ENCODE measurements around the gene DIP2C.
"Not testable (repeated sequence)": the region's sequence is repeated elsewhere in the genome, so short reads cannot be mapped to it uniquely, and the experiment has no call there.

DIP2C gene

DNA sequence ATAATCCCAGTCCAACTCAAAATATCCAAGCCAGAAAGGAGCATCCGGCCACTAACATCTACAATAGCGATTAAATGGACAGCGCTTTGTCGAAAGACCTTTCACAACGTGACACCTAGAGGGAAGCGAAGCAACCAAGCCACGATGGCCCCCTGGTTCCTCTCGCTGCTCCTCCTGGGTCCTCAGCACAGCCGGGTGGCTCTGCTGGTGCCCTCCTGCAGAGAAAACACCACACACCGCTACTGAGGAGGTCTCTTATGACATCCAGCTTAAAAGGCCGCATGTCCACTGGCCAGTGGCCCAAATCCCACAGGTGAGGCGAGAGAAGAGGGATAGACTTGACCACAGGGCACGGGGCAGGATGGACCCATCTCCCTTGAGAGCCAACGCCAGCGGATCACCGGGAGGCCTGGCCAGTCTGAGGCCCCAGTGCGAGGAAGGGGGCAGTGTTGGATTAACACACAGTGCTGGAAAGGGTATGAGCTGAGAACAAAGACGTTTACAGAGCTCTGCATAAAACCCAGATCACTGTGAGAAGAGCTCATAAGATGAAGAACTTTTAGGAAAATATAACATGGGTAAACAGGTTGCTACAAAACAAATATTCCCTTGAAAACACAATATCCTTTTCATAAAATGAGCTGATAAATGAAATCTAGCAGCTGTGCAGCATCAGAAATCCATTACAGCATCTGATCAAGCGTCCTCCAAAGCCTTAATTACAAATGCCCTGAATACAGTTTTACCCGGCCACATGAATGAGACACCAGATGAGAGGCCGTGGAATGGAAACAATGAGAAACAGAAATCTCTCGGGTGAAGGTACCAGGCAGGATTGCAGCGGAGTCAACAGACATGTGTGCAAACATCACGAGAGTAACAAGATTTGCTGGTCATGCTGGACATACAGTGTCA, 236.7 kb downstream of the DIP2C start:
- DNase-seq (ENCODE audit: extremely low spot score), result no peak
- TF ChIP-seq TARDBP (IDR thresholded peaks at IDR 0.05) (no peak), CTBP1 (IDR thresholded peaks at IDR 0.05; ENCODE audit: borderline replicate concordance) (no peak), ELF4 (IDR thresholded peaks at IDR 0.05) (no peak), L3MBTL2 (conservative IDR thresholded peaks at IDR 0.05) (no peak), FOXA1 (IDR thresholded peaks at IDR 0.05) (no peak), LEF1 (IDR thresholded peaks at IDR 0.05; ENCODE audit: borderline replicate concordance) (no peak)
- ChIA-PET POLR2A (no interaction called here), CTCF (no interaction called here)

DNA sequence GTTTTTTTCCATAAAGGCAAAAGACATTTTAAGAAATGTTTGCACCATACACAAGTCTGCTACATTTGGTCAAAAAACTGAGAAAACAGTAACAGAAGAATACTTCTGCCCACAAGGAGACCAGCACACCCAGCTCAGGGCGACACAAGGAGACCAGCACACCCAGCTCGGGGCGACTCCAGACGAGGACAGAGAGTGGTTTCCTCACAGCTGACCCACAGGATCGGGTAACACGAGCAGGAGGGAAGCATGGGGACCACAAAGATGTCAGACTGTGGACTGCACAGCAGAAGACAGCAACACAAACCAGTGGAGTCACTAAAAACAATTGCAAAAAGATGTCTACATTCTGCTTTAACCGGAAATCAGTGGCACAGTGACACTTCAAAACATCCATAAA, 237.6 kb downstream of the DIP2C start:
- CTCF ChIA-PET, result no interaction called here

DNA sequence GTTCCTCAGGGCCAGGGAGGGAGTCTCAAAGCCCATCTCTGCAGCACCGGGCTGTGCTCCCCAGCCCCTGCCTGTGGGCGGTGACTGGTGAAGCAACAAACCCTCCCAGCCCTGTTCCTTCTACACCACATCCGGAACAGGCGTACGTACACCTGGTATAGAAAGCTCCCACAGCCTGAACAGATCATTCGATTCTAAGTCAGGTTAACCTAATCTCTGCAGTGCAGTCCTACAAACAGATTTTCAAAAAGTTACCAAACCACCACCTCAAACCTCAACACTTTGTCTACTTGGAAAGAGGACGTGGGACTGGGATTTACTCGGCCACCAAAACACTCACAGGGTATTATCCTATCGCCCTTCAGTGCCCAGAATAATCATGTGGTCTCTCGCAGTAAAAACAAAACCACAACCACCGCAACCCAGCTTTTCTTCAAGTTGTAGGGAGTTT, 238.4 kb downstream of the DIP2C start:
- CTCF ChIA-PET, result no interaction called here
- DNase-seq (ENCODE audit: extremely low spot score), result no peak
- TF ChIP-seq TARDBP (IDR thresholded peaks at IDR 0.05), result no peak
- no peak for TF ChIP-seq LEF1 (IDR thresholded peaks at IDR 0.05; ENCODE audit: borderline replicate concordance)
- no peak for TF ChIP-seq SP1 (IDR thresholded peaks at IDR 0.05)
- TF ChIP-seq HDGF (IDR thresholded peaks at IDR 0.05; ENCODE audit: borderline replicate concordance), result no peak
- no peak for TF ChIP-seq FOXA1 (IDR thresholded peaks at IDR 0.05)
- no peak for TF ChIP-seq ELF4 (IDR thresholded peaks at IDR 0.05)
- TF ChIP-seq L3MBTL2 (conservative IDR thresholded peaks at IDR 0.05), result no peak
- TF ChIP-seq BHLHE40 (IDR thresholded peaks at IDR 0.05; ENCODE audit: borderline replicate concordance), result no peak
- TF ChIP-seq SUZ12 (IDR thresholded peaks at IDR 0.05), result no peak
- no peak for TF ChIP-seq CTBP1 (IDR thresholded peaks at IDR 0.05; ENCODE audit: borderline replicate concordance)
- no peak for TF ChIP-seq ZNF384 (IDR thresholded peaks at IDR 0.05)
- TF ChIP-seq, protein P1, sequence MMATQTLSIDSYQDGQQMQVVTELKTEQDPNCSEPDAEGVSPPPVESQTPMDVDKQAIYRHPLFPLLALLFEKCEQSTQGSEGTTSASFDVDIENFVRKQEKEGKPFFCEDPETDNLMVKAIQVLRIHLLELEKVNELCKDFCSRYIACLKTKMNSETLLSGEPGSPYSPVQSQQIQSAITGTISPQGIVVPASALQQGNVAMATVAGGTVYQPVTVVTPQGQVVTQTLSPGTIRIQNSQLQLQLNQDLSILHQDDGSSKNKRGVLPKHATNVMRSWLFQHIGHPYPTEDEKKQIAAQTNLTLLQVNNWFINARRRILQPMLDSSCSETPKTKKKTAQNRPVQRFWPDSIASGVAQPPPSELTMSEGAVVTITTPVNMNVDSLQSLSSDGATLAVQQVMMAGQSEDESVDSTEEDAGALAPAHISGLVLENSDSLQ (IDR thresholded peaks at IDR 0.05), result no peak
- TF ChIP-seq NFRKB (IDR thresholded peaks at IDR 0.05), result no peak
- no peak for TF ChIP-seq ARNT (IDR thresholded peaks at IDR 0.05)
- TF ChIP-seq FOXM1 (IDR thresholded peaks at IDR 0.05; ENCODE audit: borderline replicate concordance), result no peak
- TF ChIP-seq FOXK2 (IDR thresholded peaks at IDR 0.05), result no peak
- POLR2A ChIA-PET, result interaction anchor here (0.8 kb wide), 1 partner anchor 15 kb away, joined by 3 read pairs; no protein-coding TSS in a partner anchor

More for the DNA sequence above, 237.6 kb downstream of the DIP2C start:
- DNase-seq (ENCODE audit: extremely low spot score), result no peak
- POLR2A ChIA-PET, result interaction anchor here (0.8 kb wide), 1 partner anchor 16 kb away, joined by 3 read pairs; no protein-coding TSS in a partner anchor
- TF ChIP-seq, protein P1 (IDR thresholded peaks at IDR 0.05), result no peak
- no peak for TF ChIP-seq L3MBTL2 (conservative IDR thresholded peaks at IDR 0.05)
- TF ChIP-seq SP1 (IDR thresholded peaks at IDR 0.05), result no peak
- TF ChIP-seq FOXM1 (IDR thresholded peaks at IDR 0.05; ENCODE audit: borderline replicate concordance), result no peak
- TF ChIP-seq HDGF (IDR thresholded peaks at IDR 0.05; ENCODE audit: borderline replicate concordance), result no peak
- TF ChIP-seq ELF4 (IDR thresholded peaks at IDR 0.05), result no peak
- TF ChIP-seq FOXA1 (IDR thresholded peaks at IDR 0.05), result no peak
- no peak for TF ChIP-seq LEF1 (IDR thresholded peaks at IDR 0.05; ENCODE audit: borderline replicate concordance)
- no peak for TF ChIP-seq NFRKB (IDR thresholded peaks at IDR 0.05)
- no peak for TF ChIP-seq ZNF384 (IDR thresholded peaks at IDR 0.05)

DNA sequence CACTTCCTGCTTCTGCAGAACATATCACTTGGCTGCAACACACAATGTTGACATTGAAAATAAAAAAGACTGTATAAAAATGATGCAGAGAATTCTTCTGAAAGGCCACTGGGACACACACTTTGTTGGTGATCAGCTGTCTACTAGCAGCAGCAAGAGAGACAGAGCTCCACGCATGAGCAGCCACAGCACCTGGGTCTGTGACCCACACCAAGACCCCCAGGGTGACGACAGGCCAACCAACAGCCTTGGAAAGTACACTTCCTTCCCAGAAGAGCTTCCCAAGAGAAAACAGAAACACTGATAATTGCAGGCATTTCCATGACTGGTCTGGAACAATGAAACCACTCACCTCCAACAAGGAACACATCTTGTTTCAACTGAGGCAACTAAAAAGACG, 239.0 kb downstream of the DIP2C start:
- ChIA-PET CTCF (no interaction called here), POLR2A (no interaction called here)
- TF ChIP-seq ARNT (IDR thresholded peaks at IDR 0.05) (no peak), ELF4 (IDR thresholded peaks at IDR 0.05) (no peak), FOXM1 (IDR thresholded peaks at IDR 0.05; ENCODE audit: borderline replicate concordance) (no peak), SP1 (IDR thresholded peaks at IDR 0.05) (no peak), HDGF (IDR thresholded peaks at IDR 0.05; ENCODE audit: borderline replicate concordance) (no peak), ZNF384 (IDR thresholded peaks at IDR 0.05) (no peak), L3MBTL2 (conservative IDR thresholded peaks at IDR 0.05) (no peak), TARDBP (IDR thresholded peaks at IDR 0.05) (no peak), FOXK2 (IDR thresholded peaks at IDR 0.05) (no peak), BHLHE40 (IDR thresholded peaks at IDR 0.05; ENCODE audit: borderline replicate concordance) (no peak), LEF1 (IDR thresholded peaks at IDR 0.05; ENCODE audit: borderline replicate concordance) (no peak), SUZ12 (IDR thresholded peaks at IDR 0.05) (no peak), NFRKB (IDR thresholded peaks at IDR 0.05) (no peak), FOXA1 (IDR thresholded peaks at IDR 0.05) (no peak), CTBP1 (IDR thresholded peaks at IDR 0.05; ENCODE audit: borderline replicate concordance) (no peak)
- TF ChIP-seq, protein P1 (IDR thresholded peaks at IDR 0.05), result no peak
- no peak for DNase-seq (ENCODE audit: extremely low spot score)

DNA sequence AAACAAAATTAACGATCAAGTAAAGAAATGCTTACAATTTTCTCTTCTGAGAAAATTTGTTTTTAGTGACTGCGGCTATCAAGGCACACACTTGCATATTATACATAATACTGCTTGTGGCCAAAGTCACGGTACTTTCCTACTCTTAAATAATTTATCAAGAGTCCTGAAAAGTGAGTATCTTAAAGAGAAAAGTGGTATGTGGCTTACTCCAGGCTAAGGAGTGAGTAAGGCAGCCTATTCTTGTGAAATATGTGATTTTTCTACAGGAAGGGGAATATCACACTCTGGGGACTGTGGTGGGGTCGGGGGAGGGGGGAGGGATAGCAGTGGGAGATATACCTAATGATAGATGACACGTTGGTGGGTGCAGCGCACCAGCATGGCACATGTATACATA, 240.1 kb downstream of the DIP2C start:
- DNase-seq (ENCODE audit: extremely low spot score); POLR2A ChIA-PET: not testable (repeated sequence)
- CTCF ChIA-PET, result interaction anchor here (0.6 kb wide), 1 partner anchor 115 kb away, joined by 4 read pairs; no protein-coding TSS in a partner anchor

DNA sequence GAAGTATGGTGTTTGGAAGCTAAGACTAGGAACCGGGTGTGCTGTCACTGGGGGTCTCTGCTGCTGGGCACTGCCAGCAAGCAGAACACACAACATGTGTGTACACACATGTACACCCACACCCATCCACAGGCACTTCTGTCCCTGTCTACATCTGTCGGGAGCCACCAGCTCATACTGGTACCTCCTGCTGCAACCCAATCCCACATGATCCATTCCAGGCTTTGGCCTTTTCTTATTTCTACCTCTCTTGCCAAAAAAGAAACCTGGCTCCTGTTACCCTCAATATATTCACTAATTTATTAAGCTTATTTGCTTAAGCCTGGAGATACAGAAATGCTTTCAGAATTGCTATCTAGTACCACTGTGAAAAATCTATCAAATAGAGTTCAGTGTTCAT, 246.0 kb downstream of the DIP2C start:
- DNase-seq (ENCODE audit: extremely low spot score), result no peak
- CTCF ChIA-PET, result no interaction called here
- POLR2A ChIA-PET, result no interaction called here
- TF ChIP-seq NFRKB (IDR thresholded peaks at IDR 0.05) (no peak), ZNF384 (IDR thresholded peaks at IDR 0.05) (no peak), FOXM1 (IDR thresholded peaks at IDR 0.05; ENCODE audit: borderline replicate concordance) (no peak), TARDBP (IDR thresholded peaks at IDR 0.05) (no peak), FOXA1 (IDR thresholded peaks at IDR 0.05) (no peak)
- TF ChIP-seq, protein P1 (IDR thresholded peaks at IDR 0.05), result no peak

Measured in HEK293T (cell line).